Ammon's horn (tissue), 1 donor: ENCODE results near the gene LRP1B.

Source experiments
- DNase-seq: peaks from one replicate; pipeline ENCODE4 v3.0.0-alpha.2; 2016; ENCODE audit warnings: low spot score

The LRP1B gene

DNA sequence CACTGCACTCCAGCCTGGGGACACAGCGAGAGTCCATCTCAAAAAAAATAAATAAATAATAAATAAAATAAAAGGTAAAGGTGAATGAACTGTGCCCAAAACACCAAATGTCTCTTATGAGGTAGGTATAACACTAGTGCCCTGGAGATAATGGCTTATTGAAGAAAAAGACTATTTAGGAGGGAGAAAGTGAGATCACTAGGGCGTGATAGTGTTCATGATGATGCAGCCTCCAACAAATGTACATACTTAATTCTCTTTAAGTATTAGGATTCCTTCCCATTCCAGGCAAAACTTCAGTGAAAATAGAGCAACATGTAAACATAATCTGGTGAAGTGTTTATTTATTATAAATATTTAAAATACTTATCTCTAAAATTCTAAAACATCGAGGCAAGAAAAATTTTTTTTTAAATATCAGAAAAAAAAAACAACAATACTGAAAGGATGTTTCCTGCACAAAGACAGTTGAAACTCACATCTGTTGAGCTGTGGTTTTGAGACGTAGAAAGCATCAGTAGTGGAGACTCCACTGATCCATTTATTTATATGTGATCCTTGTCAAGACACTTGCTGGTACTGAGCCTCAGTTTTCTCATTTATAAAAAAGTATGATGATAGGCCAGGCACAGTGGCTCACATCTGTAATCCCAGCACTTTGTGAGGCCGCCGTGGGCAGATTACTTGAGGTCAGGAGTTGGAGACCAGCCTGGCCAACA, 183.3 kb downstream of the LRP1B start:
- DNase-seq = no peak

DNA sequence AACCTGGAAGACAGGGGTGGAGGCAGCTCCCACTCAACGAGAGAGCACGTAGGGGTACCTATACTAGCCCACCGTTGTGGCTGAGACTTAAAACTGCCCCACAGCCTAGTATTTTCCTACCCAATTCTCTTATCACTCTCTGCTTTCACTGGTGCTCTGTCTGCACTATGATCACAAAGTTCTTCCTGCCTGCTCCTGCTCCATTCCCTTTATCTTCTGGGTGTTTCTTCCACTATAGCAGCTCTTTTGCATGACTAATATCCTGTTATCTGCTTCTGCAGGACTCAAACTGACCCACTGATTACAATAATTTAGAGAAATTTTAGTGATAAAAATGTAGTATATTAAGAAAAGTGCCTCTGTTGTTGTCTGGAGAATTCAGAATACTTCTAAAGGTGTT, 184.8 kb downstream of the LRP1B start:
- no peak for DNase-seq

DNA sequence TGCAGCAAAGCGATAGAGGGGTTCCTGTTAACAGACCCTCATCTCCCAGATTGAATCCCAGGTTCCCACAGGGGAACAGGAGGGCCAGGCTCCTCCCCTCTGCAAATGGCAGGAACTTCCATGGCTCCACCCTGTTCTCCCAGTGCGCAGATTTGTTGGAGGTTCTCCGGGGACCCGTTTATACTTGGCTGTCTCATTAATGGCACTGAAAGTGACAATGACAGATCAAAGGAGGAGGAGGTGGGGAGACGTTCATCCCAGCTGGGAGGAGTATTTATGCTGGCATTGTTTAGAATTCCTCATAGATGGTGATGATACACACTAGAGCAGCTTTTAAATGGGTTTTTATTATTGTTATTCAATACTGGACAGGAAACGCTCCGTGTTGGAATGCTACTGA, 186.9 kb downstream of the LRP1B start:
- DNase-seq = no peak

DNA sequence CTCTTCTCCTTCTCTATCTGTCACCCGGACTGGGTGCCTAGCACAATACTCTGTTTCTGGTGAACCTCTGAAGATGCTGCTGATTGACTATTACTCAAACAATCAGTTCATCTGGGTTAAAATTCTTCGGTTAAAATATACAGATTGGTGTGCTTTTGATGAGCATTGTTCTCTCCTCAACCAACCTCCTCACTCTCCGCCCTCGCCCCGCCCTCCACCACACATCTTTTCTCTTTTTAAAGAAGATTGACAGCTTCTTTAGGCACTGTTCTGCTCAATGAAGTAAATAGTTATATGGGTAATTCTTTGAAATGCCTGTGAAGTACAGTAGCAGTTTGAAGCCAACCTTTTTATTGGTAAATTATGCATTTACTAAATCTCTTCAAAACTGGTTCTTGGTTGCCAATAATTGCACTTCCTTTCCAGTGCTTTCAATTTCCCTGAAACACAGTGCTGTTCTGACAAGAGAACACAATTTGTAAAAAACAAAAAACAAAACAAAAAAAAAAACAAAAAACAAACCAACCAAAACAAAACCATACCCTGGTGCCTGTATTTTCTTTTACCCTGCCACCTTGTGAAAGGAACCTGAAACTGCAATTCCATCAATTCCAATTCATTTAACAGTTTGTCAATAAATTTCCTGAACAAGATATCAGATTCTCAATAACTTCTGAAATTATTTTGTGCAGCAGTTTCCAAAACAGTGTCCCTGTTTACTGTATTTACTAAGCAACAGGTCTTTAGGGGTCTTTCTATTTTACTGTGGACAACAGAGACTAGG, 188.6 kb downstream of the LRP1B start:
- no peak for DNase-seq

DNA sequence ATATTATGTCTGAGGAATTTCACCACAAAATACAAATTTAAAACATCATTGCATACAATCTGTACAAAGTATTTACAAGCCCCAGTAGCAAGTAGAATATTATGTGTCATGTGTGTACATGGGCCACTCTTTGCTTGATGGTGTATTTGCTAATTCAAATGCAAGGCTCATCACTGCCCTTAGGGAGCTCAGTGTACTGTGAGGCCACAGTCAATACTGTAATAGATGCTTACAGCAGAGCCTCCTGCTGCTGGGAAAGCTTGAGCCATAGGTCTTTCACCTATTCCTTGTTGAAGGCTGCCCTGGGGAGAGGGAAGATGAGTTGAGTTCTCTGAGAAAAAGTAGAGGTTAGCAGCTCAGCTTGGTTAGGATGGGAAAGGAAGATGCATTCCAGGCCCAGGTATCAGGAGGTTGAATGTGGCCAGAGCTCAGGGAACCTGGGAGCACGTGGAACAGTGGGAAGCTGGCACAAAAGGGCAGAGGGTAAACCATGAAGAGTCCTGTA, 189.6 kb downstream of the LRP1B start:
- DNase-seq = no peak

DNA sequence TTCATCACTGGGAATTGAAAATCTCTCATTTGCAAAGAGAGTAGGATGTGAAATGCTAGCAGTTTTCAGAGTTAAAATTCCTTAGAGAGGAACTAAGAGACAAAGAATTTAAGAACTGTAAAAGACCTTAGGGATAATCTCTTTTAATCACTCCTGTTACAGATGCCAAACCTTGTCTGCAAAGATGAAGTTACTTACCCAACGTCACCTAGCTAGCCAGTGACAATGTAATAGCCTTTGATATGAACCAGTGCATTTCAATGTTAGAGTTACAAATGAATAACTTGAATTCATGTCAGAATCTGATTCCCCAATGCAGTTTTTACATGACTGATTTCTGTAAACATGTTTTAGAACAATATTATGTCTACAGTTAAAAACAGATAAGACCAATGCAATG, 190.1 kb downstream of the LRP1B start:
- no peak for DNase-seq

DNA sequence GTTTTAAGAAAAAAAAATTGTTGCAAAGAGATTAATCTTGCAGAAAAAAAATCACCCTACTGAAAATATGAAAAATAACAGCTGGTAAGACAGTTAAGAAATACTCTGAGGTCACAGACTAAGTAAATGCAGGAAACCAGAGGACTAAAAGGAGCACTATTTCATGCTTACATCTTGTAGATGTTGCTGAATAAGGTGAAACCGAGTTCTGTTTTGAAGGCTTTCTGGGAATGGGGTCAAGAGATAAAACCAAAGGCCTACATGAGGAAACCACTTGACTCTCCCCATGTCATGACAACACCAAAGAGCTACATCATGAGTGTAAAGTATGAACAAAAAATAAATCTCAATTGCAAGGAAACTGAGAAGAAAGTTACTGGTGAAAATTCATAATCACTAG, 197.6 kb downstream of the LRP1B start:
- no peak for DNase-seq

DNA sequence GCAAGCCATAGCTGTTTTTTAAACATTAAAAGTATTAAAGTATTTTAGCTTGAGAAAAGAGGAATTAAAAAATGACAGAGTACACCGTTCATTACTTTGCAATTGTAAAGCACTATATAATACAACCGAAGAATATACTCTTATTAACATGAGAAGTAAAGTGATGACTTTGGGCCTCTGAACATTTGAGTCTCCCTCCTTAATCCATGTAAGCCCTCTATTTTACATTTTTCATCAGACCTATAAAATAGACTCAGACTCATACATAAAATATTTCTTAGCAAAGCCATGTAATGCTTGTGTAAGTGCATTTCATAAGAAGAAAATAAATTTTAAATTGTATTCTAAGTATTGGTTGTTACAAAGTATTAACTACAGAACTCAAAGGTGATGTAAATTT, 198.6 kb downstream of the LRP1B start:
- no peak for DNase-seq

DNA sequence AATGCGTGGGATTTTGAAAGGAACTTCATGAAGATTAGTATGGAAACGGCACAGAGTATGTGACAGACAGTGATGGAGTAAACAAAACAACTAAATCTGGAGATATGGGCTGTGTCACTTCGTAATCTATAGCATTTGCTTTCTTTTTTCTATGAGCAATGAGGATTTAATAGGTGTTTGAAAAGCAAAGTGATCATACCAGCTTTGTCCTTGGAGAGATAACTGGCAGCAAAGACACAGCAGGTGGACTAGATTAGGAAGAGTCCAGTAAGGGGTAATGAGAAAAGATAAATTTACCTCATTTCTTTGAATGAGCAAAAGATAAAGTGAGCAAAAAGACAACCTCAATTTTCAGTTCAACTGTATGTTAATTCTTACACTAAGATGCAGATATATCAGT, 199.0 kb downstream of the LRP1B start:
- no peak for DNase-seq

DNA sequence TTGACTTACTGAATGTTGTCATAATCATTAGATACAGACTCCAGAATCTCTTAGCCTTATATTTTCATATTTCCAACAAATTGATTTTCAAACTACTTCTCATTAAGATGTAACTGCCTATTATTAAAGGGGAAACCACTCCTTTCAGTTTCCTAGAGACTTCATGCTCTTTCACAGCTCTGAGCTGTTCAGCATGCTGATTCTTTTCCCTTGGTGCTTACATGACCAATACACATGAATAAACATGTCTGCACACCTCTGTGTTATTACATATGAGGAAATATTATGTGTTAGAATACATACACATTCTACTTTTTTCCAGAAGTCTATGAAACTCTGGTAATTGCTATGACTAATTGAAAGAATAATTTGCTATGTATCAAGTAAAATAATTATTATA, 200.0 kb downstream of the LRP1B start:
- DNase-seq = no peak

DNA sequence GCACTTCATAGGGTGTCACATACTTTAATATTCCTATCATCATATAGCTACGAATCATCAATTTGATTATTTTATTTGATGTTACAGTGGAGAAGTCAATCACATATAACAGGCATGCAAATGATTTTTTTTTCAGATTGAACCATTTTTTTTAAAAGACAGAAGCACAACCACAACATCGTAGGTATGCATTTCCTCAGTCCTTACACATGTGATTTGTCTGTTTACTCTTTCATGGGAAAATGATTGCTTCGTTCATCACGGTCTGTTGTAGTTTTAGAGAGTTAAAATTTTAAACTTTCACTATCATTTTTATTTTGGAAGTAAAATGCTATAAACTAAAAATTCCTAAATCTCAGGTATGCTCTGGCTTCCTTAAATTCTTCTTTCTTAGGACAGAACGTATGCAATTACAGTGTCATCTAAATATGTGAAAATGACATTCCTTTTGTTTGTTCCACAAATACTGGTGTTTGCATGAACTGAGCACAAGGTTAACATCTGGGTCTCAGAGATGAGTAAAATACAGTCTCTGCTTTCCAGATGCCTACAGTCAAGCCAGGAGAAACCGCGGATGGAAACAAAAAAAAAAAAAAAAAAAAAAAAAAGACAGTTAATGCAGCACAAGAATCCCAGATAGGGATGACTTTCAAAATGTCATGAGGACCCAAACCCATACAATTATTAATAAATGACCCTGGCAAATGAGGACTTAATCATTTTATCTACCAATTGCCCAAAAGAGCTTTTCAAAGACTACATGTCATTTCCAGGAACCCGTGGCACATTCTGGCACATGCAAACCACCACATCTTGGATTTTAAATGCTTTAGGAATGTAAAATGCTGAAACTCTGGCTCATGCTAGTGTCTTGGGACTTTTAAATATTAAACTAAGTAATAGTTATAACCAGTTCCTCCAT, 201.2 kb downstream of the LRP1B start:
- no peak for DNase-seq

DNA sequence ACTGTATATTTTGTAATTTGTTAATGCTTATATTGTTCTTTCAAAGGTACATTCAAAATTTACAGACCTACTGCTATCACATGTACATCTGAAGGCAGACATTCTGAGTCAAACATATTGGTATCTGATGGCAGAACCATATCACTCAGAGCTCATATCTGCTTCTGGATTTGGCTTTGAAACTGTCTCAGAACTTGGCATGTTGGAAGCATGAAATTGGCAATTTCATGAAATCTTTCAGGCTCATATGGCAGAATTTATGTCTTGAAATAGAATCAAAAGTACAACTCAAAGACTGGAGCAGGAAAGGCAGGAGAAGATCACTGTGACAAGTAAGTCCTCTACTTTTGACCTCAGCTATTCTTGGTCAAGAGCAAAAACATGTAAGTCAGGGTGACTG, 202.3 kb downstream of the LRP1B start:
- DNase-seq = no peak

DNA sequence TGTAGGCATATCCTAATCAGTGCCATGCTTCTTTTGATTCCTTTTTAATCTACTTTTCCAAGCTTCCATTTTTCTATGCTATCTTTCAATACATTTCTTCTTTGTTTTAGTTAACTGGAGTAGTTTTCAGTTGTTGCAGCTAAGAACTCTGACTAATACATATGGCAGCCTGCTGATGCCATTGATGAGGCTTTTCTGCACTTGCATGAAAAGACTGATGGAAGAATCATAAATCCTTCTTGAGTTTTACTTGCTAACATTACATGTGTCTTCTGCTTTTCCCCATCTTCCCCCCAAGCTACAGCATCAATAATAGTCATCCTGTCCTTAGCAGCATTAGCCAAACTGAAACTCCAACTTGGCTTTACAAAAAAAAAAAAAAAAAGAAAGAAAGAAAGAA, 203.3 kb downstream of the LRP1B start:
- DNase-seq = no peak

DNA sequence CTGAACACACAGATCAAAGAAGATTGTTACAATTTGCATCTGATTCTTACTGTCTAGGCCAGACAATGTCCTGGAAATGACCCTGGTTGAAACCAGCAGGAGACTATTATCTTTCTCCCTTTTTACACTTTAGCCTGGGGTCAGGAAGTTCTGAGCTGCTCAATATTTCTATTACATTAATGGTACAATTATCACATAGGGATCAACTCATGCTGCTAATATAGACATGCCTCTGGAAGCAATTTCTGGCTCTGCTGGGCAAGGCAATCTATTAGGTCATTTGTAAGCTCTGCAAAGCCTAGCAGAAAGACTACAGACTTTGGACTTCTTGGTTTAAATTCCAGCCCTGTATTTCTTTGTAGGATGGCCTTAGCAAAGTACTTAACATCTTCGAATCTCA, 205.3 kb downstream of the LRP1B start:
- no peak for DNase-seq

DNA sequence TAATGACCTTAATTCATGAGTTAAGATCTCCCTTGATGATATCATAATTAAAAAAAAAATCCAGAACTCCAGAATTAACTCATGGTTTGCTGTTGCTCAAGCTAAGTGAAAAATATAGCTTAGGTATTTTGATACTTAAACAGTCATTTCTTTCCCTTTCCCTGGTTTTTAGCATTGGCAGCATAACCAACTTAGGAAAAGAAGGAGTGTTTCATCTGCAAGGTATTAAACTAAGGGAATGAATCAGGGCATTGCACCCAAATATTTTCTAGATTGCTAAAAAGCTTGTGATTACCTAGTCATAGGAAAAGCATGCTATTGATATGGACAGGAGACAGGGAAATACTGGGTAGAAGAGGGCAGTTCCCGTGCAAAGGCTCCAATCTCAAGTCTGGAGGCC, 207.2 kb downstream of the LRP1B start:
- no peak for DNase-seq

DNA sequence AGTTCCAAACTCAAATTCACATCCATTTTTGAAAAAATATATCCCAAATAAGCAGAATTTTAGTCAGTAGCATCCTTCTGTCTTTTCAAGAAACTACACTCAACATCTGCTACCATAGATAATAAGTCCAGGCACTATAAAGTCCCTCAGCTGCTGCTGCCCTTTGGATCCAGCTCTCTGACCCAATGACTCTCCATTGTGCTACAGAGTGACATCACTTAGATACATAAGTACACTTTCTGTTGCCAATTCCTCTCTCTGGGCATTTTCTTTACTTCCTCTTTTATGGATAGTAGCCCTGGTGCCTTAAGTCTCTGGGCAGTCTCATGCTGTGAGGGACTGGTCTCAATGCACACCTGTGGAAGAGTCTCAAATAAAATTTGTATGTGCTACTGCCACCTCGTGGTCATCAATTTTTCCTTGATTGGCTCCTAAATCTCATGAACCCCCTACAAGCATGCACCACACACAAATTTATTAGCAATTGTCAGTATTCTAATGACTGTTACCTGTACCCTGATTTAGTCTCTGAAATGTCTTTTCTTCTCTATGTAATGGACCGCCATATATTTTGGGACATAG, 219.2 kb downstream of the LRP1B start:
- peak; percentile 4 for DNase-seq

DNA sequence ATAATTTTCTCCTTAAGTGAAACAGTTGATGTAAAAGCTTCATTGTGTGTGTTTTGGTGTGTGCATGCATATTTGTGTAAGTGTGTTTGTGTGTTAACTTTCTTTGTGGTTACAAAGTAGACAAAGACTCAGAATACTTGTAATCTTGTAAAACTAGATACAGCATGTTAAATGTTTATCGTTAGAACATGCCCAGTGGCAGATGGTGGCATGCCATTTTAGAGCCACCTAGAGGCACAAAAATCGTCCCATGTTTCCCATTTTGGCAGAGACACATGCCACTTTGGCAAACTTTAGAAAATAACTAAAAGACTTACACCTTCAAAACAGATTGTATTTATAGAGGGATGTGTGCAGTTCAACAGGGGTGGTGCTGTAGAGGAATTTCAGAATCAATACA, 224.1 kb downstream of the LRP1B start:
- DNase-seq = no peak

DNA sequence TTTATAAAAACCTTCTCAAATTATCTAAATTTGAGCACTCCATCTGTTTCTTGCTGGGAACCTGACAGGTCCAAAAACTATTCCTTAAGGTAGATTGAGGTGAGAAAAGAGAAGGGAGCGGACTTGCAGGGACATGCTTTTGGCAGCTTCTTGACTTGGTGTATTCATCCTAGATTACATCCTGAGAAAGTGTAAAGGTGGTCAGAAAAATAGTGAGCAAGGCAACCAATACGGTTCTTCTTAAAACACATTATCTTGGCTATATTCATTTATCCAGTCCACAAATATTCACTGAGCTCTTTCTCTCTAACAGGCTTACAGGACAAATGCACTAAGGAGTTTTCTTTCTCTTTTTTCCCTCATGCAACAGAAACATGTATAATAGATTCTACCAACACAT, 230.0 kb downstream of the LRP1B start:
- no peak for DNase-seq

DNA sequence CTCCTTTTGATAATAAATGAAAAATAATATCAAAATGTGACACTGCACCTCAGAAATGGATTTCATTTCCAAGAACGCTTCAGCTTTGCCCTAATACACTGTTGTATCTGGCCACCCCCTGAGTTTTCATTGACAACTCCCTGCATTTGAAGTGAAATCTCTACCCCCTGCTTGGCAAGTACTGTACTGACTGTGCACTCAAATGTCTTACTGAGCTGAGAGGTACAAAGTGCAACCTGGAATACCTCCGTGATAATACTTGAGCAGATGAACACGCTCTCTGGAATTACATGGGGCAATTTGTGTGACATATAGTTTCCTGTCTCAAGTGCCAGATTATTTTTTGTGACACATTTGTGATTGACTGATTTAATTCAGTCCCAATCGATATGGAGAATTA, 231.1 kb downstream of the LRP1B start:
- DNase-seq = no peak

DNA sequence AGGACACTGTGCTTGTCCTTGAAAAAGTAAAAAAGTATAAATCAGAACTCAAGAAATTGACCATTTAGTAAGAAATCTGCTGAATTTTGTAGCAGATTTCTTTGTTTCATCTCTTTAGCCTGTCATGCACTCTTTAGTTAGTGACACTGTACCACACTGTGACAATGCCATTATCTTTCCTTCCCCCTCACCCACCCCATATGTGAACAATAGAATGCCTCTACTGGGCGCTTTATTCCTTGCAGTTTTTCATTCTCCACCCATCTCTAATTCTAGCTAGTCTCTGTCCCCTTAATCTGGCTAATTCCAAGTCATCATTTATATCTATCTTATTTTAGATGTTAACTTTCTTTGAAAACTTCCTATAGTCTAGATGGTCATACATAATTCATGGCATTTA, 241.0 kb downstream of the LRP1B start:
- no peak for DNase-seq

DNA sequence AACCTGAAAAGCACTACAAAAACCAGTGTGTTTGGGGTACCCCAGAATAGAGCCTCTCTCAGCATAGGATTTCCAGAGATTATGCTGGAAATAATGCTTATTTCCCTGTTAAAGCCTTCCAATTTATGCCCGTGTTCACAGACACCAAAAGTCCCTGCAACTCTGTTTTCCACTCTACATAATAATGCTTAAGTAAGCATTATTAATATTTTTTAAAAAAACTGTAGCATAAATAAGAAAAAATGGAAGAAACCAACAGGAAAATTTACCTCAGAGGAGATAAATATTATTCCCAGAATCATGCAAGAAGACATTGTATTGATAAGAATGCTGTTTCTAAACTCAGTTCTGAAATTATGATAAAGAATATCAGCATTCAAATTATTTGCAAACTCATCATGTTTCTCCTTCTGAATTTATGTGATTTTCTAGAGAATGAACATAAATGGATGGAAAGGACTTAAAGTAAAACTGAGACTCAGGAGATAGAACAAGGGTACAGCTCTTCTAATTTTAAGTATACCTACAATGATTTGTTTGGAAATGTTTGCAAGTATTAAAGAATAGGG, 241.7 kb downstream of the LRP1B start:
- no peak for DNase-seq

DNA sequence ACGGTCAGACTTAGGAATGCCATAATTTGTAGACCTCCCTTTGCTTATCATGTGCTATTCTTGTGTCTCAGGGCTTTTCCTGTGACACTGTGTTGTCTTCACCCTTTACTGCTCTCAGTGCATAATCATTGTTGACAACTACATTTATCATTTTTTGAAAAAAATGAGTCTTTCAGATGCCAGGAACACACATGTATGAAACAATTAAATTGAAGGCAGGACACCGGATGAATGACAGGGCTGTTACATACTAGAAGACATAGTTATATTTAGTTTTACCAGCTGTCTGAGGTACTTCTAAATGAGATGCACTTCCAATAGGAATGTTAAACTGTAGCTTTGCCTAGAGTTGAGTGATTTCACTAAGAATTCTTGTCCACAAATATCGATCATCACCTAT, 243.5 kb downstream of the LRP1B start:
- DNase-seq = no peak
